ENCODE data around the gene ARID1B. TPM values are rescaled to one million over a fixed set of nuclear protein-coding genes. Genes with fewer than 3 reads are reported as not detected.
"Not testable (repeated sequence)": the region's sequence is repeated elsewhere in the genome, so short reads cannot be mapped to it uniquely, and the experiment has no call there.

Gene ARID1B
- total RNA-seq, 1 donor from 2014 or later, result 62.1 TPM

DNA sequence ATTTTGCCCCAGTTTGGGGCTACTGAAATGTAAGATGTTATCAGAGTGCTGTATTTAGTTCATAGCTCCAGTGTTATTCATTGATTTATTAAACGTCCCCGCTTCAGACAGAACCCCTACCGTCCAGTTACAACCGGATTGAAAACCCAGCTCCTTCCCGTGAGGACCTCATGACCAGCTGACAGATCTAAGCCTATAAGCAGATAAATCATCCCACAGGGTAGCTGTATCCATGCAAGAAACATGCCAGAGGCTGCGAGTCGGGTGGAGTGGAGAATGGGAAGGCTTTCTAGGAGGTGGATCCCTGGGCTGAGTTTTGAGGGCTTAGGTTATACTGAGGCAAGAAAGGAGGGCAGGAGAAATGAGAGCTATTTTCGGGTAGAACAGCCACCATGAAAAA, 260.0 kb downstream of the ARID1B start:
- TF ChIP-seq, protein P1, sequence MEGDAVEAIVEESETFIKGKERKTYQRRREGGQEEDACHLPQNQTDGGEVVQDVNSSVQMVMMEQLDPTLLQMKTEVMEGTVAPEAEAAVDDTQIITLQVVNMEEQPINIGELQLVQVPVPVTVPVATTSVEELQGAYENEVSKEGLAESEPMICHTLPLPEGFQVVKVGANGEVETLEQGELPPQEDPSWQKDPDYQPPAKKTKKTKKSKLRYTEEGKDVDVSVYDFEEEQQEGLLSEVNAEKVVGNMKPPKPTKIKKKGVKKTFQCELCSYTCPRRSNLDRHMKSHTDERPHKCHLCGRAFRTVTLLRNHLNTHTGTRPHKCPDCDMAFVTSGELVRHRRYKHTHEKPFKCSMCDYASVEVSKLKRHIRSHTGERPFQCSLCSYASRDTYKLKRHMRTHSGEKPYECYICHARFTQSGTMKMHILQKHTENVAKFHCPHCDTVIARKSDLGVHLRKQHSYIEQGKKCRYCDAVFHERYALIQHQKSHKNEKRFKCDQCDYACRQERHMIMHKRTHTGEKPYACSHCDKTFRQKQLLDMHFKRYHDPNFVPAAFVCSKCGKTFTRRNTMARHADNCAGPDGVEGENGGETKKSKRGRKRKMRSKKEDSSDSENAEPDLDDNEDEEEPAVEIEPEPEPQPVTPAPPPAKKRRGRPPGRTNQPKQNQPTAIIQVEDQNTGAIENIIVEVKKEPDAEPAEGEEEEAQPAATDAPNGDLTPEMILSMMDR (IDR thresholded peaks at IDR 0.05), result no peak
- TF ChIP-seq EZH2phosphoT487 (IDR thresholded peaks at IDR 0.05) (no peak), EZH2 (IDR thresholded peaks at IDR 0.05) (no peak)
- Mint-ChIP-seq H3K27me3 (ENCODE audit: insufficient read depth, low read depth) (no peaks in the 10 kb centered on the region), H3K4me3 (no peak overlapping the region), H3K9me3 (no peaks in the 10 kb centered on the region), H3K27ac (no peak overlapping the region), H3K36me3 (peaks cover 7% of the 10 kb centered on the region), H3K4me1 (peaks cover 12% of the 10 kb centered on the region)
- Histone ChIP-seq H3K36me3 (no peaks in the 10 kb centered on the region), H3K9me3 (ENCODE audit: low read depth) (no peaks in the 10 kb centered on the region), H3K4me2 (no peak overlapping the region), H2AFZ (replicated peaks) (no peak overlapping the region), H3K27me3 (no peaks in the 10 kb centered on the region), H3K9ac (no peak overlapping the region), H3K27ac (no peak overlapping the region), H4K20me1 (ENCODE audit: low read depth) (peaks cover 53% of the 10 kb centered on the region), H3K79me2 (ENCODE audit: low read depth) (peaks cover 76% of the 10 kb centered on the region), H3K4me1 (peaks cover 26% of the 10 kb centered on the region), H3K4me3 (no peak overlapping the region), H3F3A (ENCODE audit: low read depth) (peaks cover 17% of the 10 kb centered on the region)
- no peak for DNase-seq (ENCODE audit: low spot score)

DNA sequence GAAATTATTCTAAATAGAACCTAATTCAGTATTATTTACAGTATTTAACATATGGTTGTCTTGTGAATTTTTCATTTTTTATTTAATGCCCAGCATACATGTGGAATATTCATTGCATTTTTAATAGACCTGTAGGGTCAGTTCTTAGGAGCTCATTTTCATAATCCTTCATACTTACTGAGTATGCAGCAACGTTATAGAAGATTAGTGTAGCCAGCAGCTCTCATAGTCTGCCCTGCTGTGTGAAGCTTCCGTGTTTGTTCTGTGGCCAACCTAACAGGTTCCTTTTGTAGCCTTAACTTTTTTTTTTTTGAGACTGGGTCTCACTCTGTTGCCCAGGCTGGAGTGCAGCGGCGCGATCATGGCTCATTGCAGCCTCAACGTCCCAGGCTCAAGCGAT, 261.4 kb downstream of the ARID1B start:
- no peak for TF ChIP-seq EZH2phosphoT487 (IDR thresholded peaks at IDR 0.05)
- TF ChIP-seq, protein P1 (IDR thresholded peaks at IDR 0.05), result no peak
- no peak for TF ChIP-seq EZH2 (IDR thresholded peaks at IDR 0.05)
- Mint-ChIP-seq H3K9me3 (no peaks in the 10 kb centered on the region), H3K27ac (no peak overlapping the region), H3K4me3 (no peak overlapping the region), H3K27me3 (ENCODE audit: insufficient read depth, low read depth) (peaks cover 2% of the 10 kb centered on the region), H3K36me3 (peaks cover 7% of the 10 kb centered on the region), H3K4me1 (peaks cover 8% of the 10 kb centered on the region)
- H3K4me3 ChIP-seq, result no peak overlapping the region
- no peak overlapping the region for H3K4me2 ChIP-seq
- H2AFZ ChIP-seq (replicated peaks), result no peak overlapping the region
- H3K36me3 ChIP-seq, result no peaks in the 10 kb centered on the region
- no peak for DNase-seq (ENCODE audit: low spot score)
- H3K9ac ChIP-seq, result no peak overlapping the region
- H3K4me1 ChIP-seq, result peaks cover 20% of the 10 kb centered on the region
- H3K27ac ChIP-seq, result no peak overlapping the region
- H4K20me1 ChIP-seq (ENCODE audit: low read depth), result peaks cover 47% of the 10 kb centered on the region
- H3F3A ChIP-seq (ENCODE audit: low read depth), result peaks cover 7% of the 10 kb centered on the region
- no peaks in the 10 kb centered on the region for H3K9me3 ChIP-seq (ENCODE audit: low read depth)
- H3K79me2 ChIP-seq (ENCODE audit: low read depth), result peaks cover 72% of the 10 kb centered on the region
- H3K27me3 ChIP-seq, result no peaks in the 10 kb centered on the region

DNA sequence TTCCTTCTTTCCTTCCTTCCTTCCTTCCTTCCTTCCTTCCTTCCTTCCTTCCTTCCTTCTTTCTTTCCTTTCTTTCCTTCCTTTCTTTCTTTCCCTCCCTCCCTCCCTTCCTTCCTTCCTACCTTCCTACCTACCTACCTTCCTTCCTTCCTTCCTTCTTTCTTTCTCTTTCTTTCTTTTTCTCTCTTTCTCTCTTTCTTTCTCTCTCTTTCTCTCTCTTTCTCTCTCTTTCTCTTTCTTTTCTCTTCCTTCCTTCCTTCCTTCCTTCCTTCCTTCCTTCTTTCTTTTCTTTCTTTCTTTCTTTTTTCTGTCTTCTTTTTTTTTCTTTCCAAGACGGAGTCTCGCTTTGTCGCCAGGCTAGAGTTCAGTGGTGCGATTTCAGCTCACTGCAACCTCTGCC, 262.5 kb downstream of the ARID1B start:
- H3K27ac Mint-ChIP-seq, result peak overlapping the region; percentile 71
- H3K36me3 Mint-ChIP-seq; H3K4me3 ChIP-seq; H3K36me3 ChIP-seq; H3K4me2 ChIP-seq; H2AFZ ChIP-seq (replicated peaks); H3K27me3 Mint-ChIP-seq (ENCODE audit: insufficient read depth, low read depth); H3K4me3 Mint-ChIP-seq; H3K9me3 ChIP-seq (ENCODE audit: low read depth); H3K27ac ChIP-seq; H3K9me3 Mint-ChIP-seq; H3K27me3 ChIP-seq; H3K9ac ChIP-seq; H3K4me1 Mint-ChIP-seq; DNase-seq (ENCODE audit: low spot score): not testable (repeated sequence)
- Histone ChIP-seq H4K20me1 (ENCODE audit: low read depth) (peaks cover 39% of the 10 kb centered on the region), H3K4me1 (peaks cover 20% of the 10 kb centered on the region), H3F3A (ENCODE audit: low read depth) (peaks cover 12% of the 10 kb centered on the region), H3K79me2 (ENCODE audit: low read depth) (peaks cover 70% of the 10 kb centered on the region)

DNA sequence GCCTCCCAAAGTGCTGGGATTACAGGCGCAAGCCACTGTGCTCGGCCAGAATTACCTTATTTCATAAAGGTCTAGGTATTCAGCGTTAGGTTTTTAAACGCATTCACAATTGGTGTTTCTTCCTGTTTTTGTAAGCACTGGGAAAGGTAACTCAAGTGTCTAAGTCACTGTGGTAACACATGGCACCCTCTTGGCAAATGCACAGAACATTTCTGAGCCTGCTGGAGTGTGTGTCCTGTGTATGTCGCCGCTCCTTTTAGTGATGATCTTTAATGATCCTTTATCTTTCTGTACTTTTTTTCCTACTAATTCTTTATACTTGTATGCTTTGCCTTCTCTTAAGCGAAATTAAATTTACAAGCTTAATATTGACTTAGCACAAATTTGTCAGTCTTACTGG, 263.0 kb downstream of the ARID1B start:
- peaks cover 70% of the 10 kb centered on the region for H3K79me2 ChIP-seq (ENCODE audit: low read depth)
- peaks cover 33% of the 10 kb centered on the region for H4K20me1 ChIP-seq (ENCODE audit: low read depth)
- Mint-ChIP-seq H3K9me3 (no peaks in the 10 kb centered on the region), H3K27ac (no peak overlapping the region), H3K4me3 (no peak overlapping the region), H3K4me1 (no peaks in the 10 kb centered on the region), H3K27me3 (ENCODE audit: insufficient read depth, low read depth) (peaks cover 2% of the 10 kb centered on the region), H3K36me3 (peaks cover 7% of the 10 kb centered on the region)
- H3K4me1 ChIP-seq, result peaks cover 14% of the 10 kb centered on the region
- H3K4me3 ChIP-seq, result no peak overlapping the region
- H3K27me3 ChIP-seq, result no peaks in the 10 kb centered on the region
- H3F3A ChIP-seq (ENCODE audit: low read depth), result peaks cover 12% of the 10 kb centered on the region
- H3K9ac ChIP-seq, result no peak overlapping the region
- no peak overlapping the region for H3K4me2 ChIP-seq
- no peak for DNase-seq (ENCODE audit: low spot score)
- H3K9me3 ChIP-seq (ENCODE audit: low read depth), result no peaks in the 10 kb centered on the region
- no peak overlapping the region for H3K27ac ChIP-seq
- H2AFZ ChIP-seq (replicated peaks), result no peak overlapping the region
- TF ChIP-seq, protein P1 (IDR thresholded peaks at IDR 0.05), result no peak
- TF ChIP-seq EZH2 (IDR thresholded peaks at IDR 0.05) (no peak), EZH2phosphoT487 (IDR thresholded peaks at IDR 0.05) (no peak)
- no peaks in the 10 kb centered on the region for H3K36me3 ChIP-seq

Measured in neural progenitor cell (in vitro differentiated cells).